ENCODE data around the gene USP20.

DNA sequence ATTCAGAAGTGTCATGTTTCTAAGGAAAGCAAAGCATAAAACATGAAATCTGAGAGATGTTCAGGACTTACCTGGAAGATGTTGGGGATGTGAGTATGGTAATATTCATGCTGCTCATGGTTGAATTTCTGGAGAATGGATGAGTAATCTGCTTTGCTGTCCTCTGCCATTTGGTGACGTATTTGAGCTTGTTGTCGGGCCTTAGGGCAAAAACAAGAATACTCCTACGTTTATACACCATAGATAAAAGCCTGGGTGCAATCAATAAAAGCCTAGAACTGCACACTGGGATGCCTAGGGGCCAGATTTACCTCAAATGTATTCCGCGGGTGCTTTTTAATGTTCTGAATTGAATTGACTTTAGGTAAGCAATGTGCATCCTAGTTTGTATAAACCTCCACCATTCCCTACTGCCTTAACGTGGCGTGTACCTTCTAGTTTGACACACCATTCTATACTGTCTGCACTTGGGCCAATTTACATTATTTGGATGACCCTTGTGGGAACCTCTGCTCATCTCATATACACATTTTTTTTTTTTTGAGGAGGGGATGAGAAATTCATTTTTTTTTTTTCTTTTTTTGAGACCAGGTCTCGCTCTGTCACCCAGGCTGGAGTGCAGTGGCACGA, 94.4 kb downstream of the USP20 start:
- TF ChIP-seq, protein P1, sequence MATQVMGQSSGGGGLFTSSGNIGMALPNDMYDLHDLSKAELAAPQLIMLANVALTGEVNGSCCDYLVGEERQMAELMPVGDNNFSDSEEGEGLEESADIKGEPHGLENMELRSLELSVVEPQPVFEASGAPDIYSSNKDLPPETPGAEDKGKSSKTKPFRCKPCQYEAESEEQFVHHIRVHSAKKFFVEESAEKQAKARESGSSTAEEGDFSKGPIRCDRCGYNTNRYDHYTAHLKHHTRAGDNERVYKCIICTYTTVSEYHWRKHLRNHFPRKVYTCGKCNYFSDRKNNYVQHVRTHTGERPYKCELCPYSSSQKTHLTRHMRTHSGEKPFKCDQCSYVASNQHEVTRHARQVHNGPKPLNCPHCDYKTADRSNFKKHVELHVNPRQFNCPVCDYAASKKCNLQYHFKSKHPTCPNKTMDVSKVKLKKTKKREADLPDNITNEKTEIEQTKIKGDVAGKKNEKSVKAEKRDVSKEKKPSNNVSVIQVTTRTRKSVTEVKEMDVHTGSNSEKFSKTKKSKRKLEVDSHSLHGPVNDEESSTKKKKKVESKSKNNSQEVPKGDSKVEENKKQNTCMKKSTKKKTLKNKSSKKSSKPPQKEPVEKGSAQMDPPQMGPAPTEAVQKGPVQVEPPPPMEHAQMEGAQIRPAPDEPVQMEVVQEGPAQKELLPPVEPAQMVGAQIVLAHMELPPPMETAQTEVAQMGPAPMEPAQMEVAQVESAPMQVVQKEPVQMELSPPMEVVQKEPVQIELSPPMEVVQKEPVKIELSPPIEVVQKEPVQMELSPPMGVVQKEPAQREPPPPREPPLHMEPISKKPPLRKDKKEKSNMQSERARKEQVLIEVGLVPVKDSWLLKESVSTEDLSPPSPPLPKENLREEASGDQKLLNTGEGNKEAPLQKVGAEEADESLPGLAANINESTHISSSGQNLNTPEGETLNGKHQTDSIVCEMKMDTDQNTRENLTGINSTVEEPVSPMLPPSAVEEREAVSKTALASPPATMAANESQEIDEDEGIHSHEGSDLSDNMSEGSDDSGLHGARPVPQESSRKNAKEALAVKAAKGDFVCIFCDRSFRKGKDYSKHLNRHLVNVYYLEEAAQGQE (IDR thresholded peaks at IDR 0.05; ENCODE audit: low read depth, low read length) = no peak
- TF ChIP-seq TAF1 (IDR thresholded peaks at IDR 0.05; ENCODE audit: borderline replicate concordance, low read depth, low read length) = no peak
- TF ChIP-seq CBX5 (IDR thresholded peaks at IDR 0.05; ENCODE audit: low read depth) = no peak
